HepG2 (cell line): ENCODE results near the gene EIF3B.

Source experiments
- EZH2 ChIP-seq: conservative IDR thresholded peaks from 2 replicates; pipeline ENCODE4 v1.6.1; 2012; ENCODE audit warnings: mild to moderate bottlenecking, low read depth, low read length, moderate library complexity
- FOXA1 ChIP-seq, 2 experiments: fragments of 450-650 bp in 1 of 2; sonication (generic) in 1 of 2; formaldehyde crosslinking in 1 of 2; IDR thresholded peaks; 2 replicates each; pipeline versions ENCODE4 v1.4.0 to v1.6.1; 2016 to 2020; ENCODE audit warnings: missing genetic modification reagents in 1 of 2
- KLF13 ChIP-seq: sonication (generic); formaldehyde crosslinking; IDR thresholded peaks from 2 replicates; pipeline ENCODE4 v1.4.0; 2020; ENCODE audit warnings: mild to moderate bottlenecking, missing genetic modification reagents
- RBM22 ChIP-seq: fragments of 200-400 bp; formaldehyde crosslinking; optimal IDR thresholded peaks from 2 replicates; pipeline ENCODE3; 2017; ENCODE audit warnings: mild to moderate bottlenecking, low read length, moderate library complexity
- YY1 ChIP-seq: IDR thresholded peaks from 2 replicates; pipeline ENCODE4 v1.6.1; 2011; ENCODE audit warnings: low read length, low read depth, moderate library complexity, mild to moderate bottlenecking; ENCODE audit not compliant: insufficient read depth, insufficient replicate concordance
- ZSCAN25 ChIP-seq: sonication (generic); formaldehyde crosslinking; IDR thresholded peaks from 2 replicates; pipeline ENCODE4 v1.8.0; 2022; ENCODE audit warnings: mild to moderate bottlenecking, missing genetic modification reagents
- TF ChIP-seq, protein P1 (sequence below): sonication (generic); formaldehyde crosslinking; conservative IDR thresholded peaks from 2 replicates; pipeline ENCODE4 v1.8.1; 2023; ENCODE audit warnings: missing genetic modification reagents
- TF ChIP-seq, protein P2 (sequence below): sonication (generic); formaldehyde crosslinking; IDR thresholded peaks from 2 replicates; pipeline ENCODE4 v1.8.1; 2023; ENCODE audit warnings: mild to moderate bottlenecking, missing genetic modification reagents
- TF ChIP-seq, protein P3 (sequence below), 2 experiments: fragments of 450-650 bp in 1 of 2; sonication (generic) in 1 of 2; formaldehyde crosslinking in 1 of 2; IDR thresholded peaks; 2 replicates each; pipeline versions ENCODE4 v1.6.1 to v1.8.0; 2016 to 2022; ENCODE audit warnings: antibody characterized with exemption in 1 of 2, mild to moderate bottlenecking in 1 of 2, missing genetic modification reagents in 1 of 2

DNA sequence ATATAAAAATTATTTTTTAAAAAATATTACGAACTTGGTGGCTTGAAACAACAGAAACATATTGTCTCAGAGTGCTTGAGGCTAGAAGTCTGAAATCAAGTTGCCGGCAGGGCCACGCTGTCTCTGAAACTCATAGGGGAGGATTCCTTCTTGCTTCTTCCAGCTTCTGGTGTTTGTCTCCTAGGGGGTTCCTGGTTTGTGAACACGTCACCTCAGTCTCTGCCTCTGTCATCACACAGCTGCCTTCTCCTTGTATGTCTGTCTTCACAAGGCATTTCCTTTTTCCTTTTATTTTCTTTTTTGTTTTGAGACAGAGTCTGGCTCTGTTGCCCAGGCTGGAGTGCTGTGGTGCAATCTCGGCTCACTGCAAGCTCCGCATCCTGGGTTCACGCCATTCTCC lies 27.7 kb upstream of the EIF3B start:
- TF ChIP-seq RBM22 (no peak), ZSCAN25 (no peak), KLF13 (CRISPR knock-in tag) (no peak), YY1 (no peak), EZH2 (no peak), FOXA1 (IDR thresholded peaks at IDR 0.05) (no peak), FOXA1 (CRISPR knock-in tag; IDR thresholded peaks at IDR 0.05) (no peak)
- TF ChIP-seq, protein P1, sequence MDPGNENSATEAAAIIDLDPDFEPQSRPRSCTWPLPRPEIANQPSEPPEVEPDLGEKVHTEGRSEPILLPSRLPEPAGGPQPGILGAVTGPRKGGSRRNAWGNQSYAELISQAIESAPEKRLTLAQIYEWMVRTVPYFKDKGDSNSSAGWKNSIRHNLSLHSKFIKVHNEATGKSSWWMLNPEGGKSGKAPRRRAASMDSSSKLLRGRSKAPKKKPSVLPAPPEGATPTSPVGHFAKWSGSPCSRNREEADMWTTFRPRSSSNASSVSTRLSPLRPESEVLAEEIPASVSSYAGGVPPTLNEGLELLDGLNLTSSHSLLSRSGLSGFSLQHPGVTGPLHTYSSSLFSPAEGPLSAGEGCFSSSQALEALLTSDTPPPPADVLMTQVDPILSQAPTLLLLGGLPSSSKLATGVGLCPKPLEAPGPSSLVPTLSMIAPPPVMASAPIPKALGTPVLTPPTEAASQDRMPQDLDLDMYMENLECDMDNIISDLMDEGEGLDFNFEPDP (CRISPR knock-in tag) = no peak
- TF ChIP-seq, protein P2, sequence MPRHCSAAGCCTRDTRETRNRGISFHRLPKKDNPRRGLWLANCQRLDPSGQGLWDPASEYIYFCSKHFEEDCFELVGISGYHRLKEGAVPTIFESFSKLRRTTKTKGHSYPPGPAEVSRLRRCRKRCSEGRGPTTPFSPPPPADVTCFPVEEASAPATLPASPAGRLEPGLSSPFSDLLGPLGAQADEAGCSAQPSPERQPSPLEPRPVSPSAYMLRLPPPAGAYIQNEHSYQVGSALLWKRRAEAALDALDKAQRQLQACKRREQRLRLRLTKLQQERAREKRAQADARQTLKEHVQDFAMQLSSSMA (CRISPR knock-in tag) = no peak
- TF ChIP-seq, protein P3, sequence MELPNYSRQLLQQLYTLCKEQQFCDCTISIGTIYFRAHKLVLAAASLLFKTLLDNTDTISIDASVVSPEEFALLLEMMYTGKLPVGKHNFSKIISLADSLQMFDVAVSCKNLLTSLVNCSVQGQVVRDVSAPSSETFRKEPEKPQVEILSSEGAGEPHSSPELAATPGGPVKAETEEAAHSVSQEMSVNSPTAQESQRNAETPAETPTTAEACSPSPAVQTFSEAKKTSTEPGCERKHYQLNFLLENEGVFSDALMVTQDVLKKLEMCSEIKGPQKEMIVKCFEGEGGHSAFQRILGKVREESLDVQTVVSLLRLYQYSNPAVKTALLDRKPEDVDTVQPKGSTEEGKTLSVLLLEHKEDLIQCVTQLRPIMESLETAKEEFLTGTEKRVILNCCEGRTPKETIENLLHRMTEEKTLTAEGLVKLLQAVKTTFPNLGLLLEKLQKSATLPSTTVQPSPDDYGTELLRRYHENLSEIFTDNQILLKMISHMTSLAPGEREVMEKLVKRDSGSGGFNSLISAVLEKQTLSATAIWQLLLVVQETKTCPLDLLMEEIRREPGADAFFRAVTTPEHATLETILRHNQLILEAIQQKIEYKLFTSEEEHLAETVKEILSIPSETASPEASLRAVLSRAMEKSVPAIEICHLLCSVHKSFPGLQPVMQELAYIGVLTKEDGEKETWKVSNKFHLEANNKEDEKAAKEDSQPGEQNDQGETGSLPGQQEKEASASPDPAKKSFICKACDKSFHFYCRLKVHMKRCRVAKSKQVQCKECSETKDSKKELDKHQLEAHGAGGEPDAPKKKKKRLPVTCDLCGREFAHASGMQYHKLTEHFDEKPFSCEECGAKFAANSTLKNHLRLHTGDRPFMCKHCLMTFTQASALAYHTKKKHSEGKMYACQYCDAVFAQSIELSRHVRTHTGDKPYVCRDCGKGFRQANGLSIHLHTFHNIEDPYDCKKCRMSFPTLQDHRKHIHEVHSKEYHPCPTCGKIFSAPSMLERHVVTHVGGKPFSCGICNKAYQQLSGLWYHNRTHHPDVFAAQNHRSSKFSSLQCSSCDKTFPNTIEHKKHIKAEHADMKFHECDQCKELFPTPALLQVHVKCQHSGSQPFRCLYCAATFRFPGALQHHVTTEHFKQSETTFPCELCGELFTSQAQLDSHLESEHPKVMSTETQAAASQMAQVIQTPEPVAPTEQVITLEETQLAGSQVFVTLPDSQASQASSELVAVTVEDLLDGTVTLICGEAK (IDR thresholded peaks at IDR 0.05) = no peak
- TF ChIP-seq, protein P3 (CRISPR knock-in tag; IDR thresholded peaks at IDR 0.05) = no peak
